H9 (cell line): ENCODE measurements around the gene PARP12. TPM values are rescaled to one million over a fixed set of nuclear protein-coding genes. Genes with fewer than 3 reads are reported as not detected.

Experiments used
- DNase-seq: peaks from one replicate; pipeline ENCODE4 v3.0.0-alpha.2; 2017
- H2AFZ ChIP-seq: one replicate; pipeline ENCODE4 v1.6.1; 2013; ENCODE audit warnings: mild to moderate bottlenecking, low read length, control low read depth, moderate library complexity
- H2AK5ac ChIP-seq: 2 replicates; pipeline ENCODE4 v1.6.1; 2013; ENCODE audit warnings: low read length, control low read depth, mixed read lengths; ENCODE audit not compliant: insufficient read length
- H2BK120ac ChIP-seq: one replicate; pipeline ENCODE4 v1.6.1; 2013; ENCODE audit warnings: low read depth, mild to moderate bottlenecking, low read length, control low read depth, inconsistent platforms; ENCODE audit not compliant: poor library complexity, severe bottlenecking
- H2BK12ac ChIP-seq: 2 replicates; pipeline ENCODE4 v1.6.1; 2013; ENCODE audit warnings: low read length, control low read depth, mixed read lengths, low read depth; ENCODE audit not compliant: insufficient read length
- H2BK15ac ChIP-seq: 2 replicates; pipeline ENCODE4 v1.6.1; 2013; ENCODE audit warnings: low read depth, low read length, control low read depth
- H2BK20ac ChIP-seq: one replicate; pipeline ENCODE4 v1.6.1; 2013; ENCODE audit warnings: low read depth, mild to moderate bottlenecking, low read length, control low read depth, inconsistent platforms; ENCODE audit not compliant: poor library complexity, severe bottlenecking
- H2BK5ac ChIP-seq: 2 replicates; pipeline ENCODE4 v1.6.1; 2013; ENCODE audit warnings: low read length, control low read depth, mixed read lengths; ENCODE audit not compliant: insufficient read length
- H3K14ac ChIP-seq: 2 replicates; pipeline ENCODE4 v1.6.1; 2013; ENCODE audit warnings: low read length, control low read depth; ENCODE audit not compliant: insufficient read depth
- H3K18ac ChIP-seq: 2 replicates; pipeline ENCODE4 v1.6.1; 2013; ENCODE audit warnings: low read depth, mild to moderate bottlenecking, mixed read lengths, low read length, control low read depth; ENCODE audit not compliant: insufficient read length
- H3K23ac ChIP-seq: 2 replicates; pipeline ENCODE4 v1.6.1; 2013; ENCODE audit warnings: low read length, control low read depth, mixed read lengths, low read depth; ENCODE audit not compliant: insufficient read length
- H3K23me2 ChIP-seq: 2 replicates; pipeline ENCODE4 v1.6.1; 2013; ENCODE audit warnings: low read depth, mild to moderate bottlenecking, mixed read lengths, low read length, control low read depth; ENCODE audit not compliant: insufficient read length, poor library complexity, severe bottlenecking
- H3K27ac ChIP-seq: 2 replicates; pipeline ENCODE4 v1.5.1; 2013; ENCODE audit warnings: low read length, control low read depth, mixed read lengths, low read depth; ENCODE audit not compliant: insufficient read length
- H3K27me3 ChIP-seq: 2 replicates; pipeline ENCODE4 v1.6.1; 2013; ENCODE audit warnings: low read length, control low read depth, inconsistent platforms; ENCODE audit not compliant: insufficient read depth
- H3K4ac ChIP-seq: 2 replicates; pipeline ENCODE4 v1.6.1; 2013; ENCODE audit warnings: low read depth, mild to moderate bottlenecking, control low read depth, inconsistent platforms, low read length, moderate library complexity
- H3K4me1 ChIP-seq: 2 replicates; pipeline ENCODE4 v1.6.1; 2013; ENCODE audit warnings: low read length, control low read depth, inconsistent platforms; ENCODE audit not compliant: insufficient read depth
- H3K4me2 ChIP-seq: 2 replicates; pipeline ENCODE4 v1.6.1; 2013; ENCODE audit warnings: low read length, control low read depth, mixed read lengths; ENCODE audit not compliant: insufficient read length, insufficient read depth
- H3K56ac ChIP-seq: 2 replicates; pipeline ENCODE4 v1.6.1; 2013; ENCODE audit warnings: low read depth, mild to moderate bottlenecking, mixed read lengths, low read length, control low read depth; ENCODE audit not compliant: insufficient read length
- H3K79me1 ChIP-seq: 2 replicates; pipeline ENCODE4 v1.6.1; 2013; ENCODE audit warnings: low read depth, mild to moderate bottlenecking, moderate library complexity, low read length, control low read depth, inconsistent platforms; ENCODE audit not compliant: insufficient read depth, poor library complexity, severe bottlenecking
- H3K79me2 ChIP-seq: 2 replicates; pipeline ENCODE4 v1.6.1; 2013; ENCODE audit warnings: low read length, control low read depth, inconsistent platforms; ENCODE audit not compliant: insufficient read depth
- H3K9ac ChIP-seq: 2 replicates; pipeline ENCODE4 v1.6.1; 2013; ENCODE audit warnings: low read length, control low read depth, mixed read lengths; ENCODE audit not compliant: insufficient read length; ENCODE audit errors: extremely low read depth
- H3K9me3 ChIP-seq: one replicate; pipeline ENCODE4 v1.6.1; 2013; ENCODE audit warnings: low read depth, low read length, inconsistent platforms; ENCODE audit not compliant: control insufficient read depth
- H3T11ph ChIP-seq: one replicate; pipeline ENCODE4 v1.6.1; 2013; ENCODE audit warnings: mild to moderate bottlenecking, low read length, control low read depth, inconsistent platforms
- H4K20me1 ChIP-seq: one replicate; pipeline ENCODE4 v1.6.1; 2013; ENCODE audit not compliant: control insufficient read depth, insufficient read length, insufficient read depth
- H4K5ac ChIP-seq: 2 replicates; pipeline ENCODE4 v1.6.1; 2013; ENCODE audit warnings: low read depth, mild to moderate bottlenecking, mixed read lengths, low read length, control low read depth; ENCODE audit not compliant: insufficient read length
- H4K8ac ChIP-seq: replicated peaks from 2 replicates; pipeline ENCODE4 v1.6.1; 2013; ENCODE audit warnings: low read length, control low read depth, mixed read lengths, low read depth; ENCODE audit not compliant: insufficient read length
- H4K91ac ChIP-seq: 2 replicates; pipeline ENCODE4 v1.6.1; 2013; ENCODE audit warnings: low read depth, mild to moderate bottlenecking, moderate library complexity, mixed read lengths, low read length, control low read depth; ENCODE audit not compliant: insufficient read length
- H3K27ac Mint-ChIP-seq, 3 experiments: 2 replicates in 2 of 3; 3 replicates in 1 of 3; pipeline ENCODE4 v1.8.0; 2020 to 2021; ENCODE audit warnings: mixed read lengths in 3 of 3, mild to moderate bottlenecking in 1 of 3, moderate library complexity in 1 of 3
- H3K27me3 Mint-ChIP-seq: 2 replicates; pipeline ENCODE4 v1.8.0; 2021; ENCODE audit warnings: low read depth, mild to moderate bottlenecking, moderate library complexity, mixed read lengths
- H3K36me3 Mint-ChIP-seq, 3 experiments: 2 replicates in 2 of 3; 3 replicates in 1 of 3; pipeline ENCODE4 v1.8.0; 2020 to 2021; ENCODE audit warnings: low read depth in 3 of 3, mixed read lengths in 3 of 3; ENCODE audit not compliant: insufficient read depth in 1 of 3
- H3K4me1 Mint-ChIP-seq, 2 experiments: 2 replicates each; pipeline ENCODE4 v1.8.0; 2020; ENCODE audit warnings: mixed read lengths in 2 of 2
- H3K4me3 Mint-ChIP-seq, 2 experiments: 2 replicates in 1 of 2; 3 replicates in 1 of 2; pipeline ENCODE4 v1.8.0; 2020 to 2021; ENCODE audit warnings: mild to moderate bottlenecking in 2 of 2, mixed read lengths in 2 of 2, moderate library complexity in 1 of 2
- H3K9me3 Mint-ChIP-seq, 2 experiments: 2 replicates in 1 of 2; 3 replicates in 1 of 2; pipeline ENCODE4 v1.8.0; 2020; ENCODE audit warnings: mild to moderate bottlenecking in 2 of 2, mixed read lengths in 2 of 2, moderate library complexity in 1 of 2
- CTCF ChIP-seq: fragments of 200-600 bp; sonication (generic); conservative IDR thresholded peaks from 3 replicates; pipeline ENCODE4 v1.8.0; 2021; ENCODE audit warnings: antibody characterized with exemption, mild to moderate bottlenecking
- WGBS: extraction: QIAGEN DNeasy Blood & Tissue Kit; methylation state at CpG from one replicate; pipeline ENCODE4 v1.1.7; 2013; ENCODE audit warnings: missing lambda C conversion rate, low lambda C conversion rate, mixed read lengths; ENCODE audit not compliant: insufficient read length; ENCODE audit errors: extremely low coverage; 5-methylcytosine and 5-hydroxymethylcytosine counted together
- total RNA-seq: library from RNA; stranded (reverse); gene quantifications from 2 replicates; pipeline ENCODE4 v1.2.1, GENCODE V29; 2021

Gene PARP12
- total RNA-seq, 1 experiment from 2014 or later, result 11.8 TPM

DNA sequence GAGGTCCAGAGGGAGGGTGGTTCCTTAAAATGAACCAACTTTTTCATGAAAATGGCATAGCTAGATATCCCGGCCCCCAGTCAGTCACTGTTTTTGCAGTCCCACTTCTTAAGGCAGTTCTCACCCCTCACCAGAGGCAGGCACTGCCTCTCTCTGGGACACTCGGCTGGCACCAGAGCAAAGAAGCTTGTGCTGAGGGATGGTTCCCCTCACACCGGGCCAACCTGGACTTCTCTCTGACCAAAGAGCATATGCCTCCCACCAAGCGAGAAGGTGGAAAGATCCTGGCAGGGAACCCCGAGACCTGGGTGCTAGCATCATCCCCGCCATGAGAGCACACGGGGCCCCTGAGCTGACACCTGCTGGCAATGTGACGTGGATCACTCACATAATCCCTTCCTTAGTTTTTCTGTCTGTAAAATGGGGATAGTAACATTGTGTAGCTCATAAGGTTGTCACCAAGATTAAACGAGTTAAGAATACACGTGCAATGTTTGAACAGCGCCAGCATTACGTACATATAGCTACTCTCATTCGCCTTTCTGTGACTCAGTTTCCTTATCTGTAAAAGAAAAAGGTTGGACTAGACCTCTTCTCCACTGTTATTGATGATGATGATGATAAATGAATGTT lies 88.5 kb downstream of the PARP12 start:
- no peak overlapping the region for H2BK12ac ChIP-seq
- no peak for DNase-seq
- no peaks in the 10 kb centered on the region for H4K20me1 ChIP-seq
- no peak overlapping the region for H2AFZ ChIP-seq
- H3K14ac ChIP-seq, result no peak overlapping the region
- Mint-ChIP-seq H3K27me3 (peaks cover 6% of the 10 kb centered on the region), H3K27ac (peak overlapping the region in 1 of 3 experiments; percentile 16; a peak in 1 of 7 replicates), H3K4me3 (no peak overlapping the region), H3K36me3 (no peaks in the 10 kb centered on the region), H3K9me3 (no peaks in the 10 kb centered on the region), H3K4me1 (peaks cover 68 to 73% of the 10 kb centered on the region in 2 experiments)
- H3K4me2 ChIP-seq, result no peak overlapping the region
- no peak overlapping the region for H2AK5ac ChIP-seq
- no peak overlapping the region for H3K9ac ChIP-seq
- TF ChIP-seq CTCF, result no peak
- no peaks in the 10 kb centered on the region for H3K79me1 ChIP-seq
- H4K5ac ChIP-seq, result no peak overlapping the region
- no peaks in the 10 kb centered on the region for H3K79me2 ChIP-seq
- no peak overlapping the region for H3T11ph ChIP-seq
- H2BK5ac ChIP-seq, result no peak overlapping the region
- H4K8ac ChIP-seq, result no peak overlapping the region
- H3K23me2 ChIP-seq, result no peaks in the 10 kb centered on the region
- H3K56ac ChIP-seq, result no peak overlapping the region
- H4K91ac ChIP-seq, result no peak overlapping the region
- H3K18ac ChIP-seq, result no peak overlapping the region
- H3K4me1 ChIP-seq, result no peaks in the 10 kb centered on the region; the same call in 1 of the 2 replicates
- H3K23ac ChIP-seq, result no peak overlapping the region
- WGBS, result no CpG with 5 or more reads among the region's 13 CpGs
- H2BK120ac ChIP-seq, result no peak overlapping the region
- no peak overlapping the region for H3K27ac ChIP-seq
- no peak overlapping the region for H3K4ac ChIP-seq
- no peak overlapping the region for H2BK20ac ChIP-seq
- H2BK15ac ChIP-seq, result no peak overlapping the region
- no peaks in the 10 kb centered on the region for H3K27me3 ChIP-seq
- H3K9me3 ChIP-seq, result no peaks in the 10 kb centered on the region

Other genes starting within 250 kb of the PARP12 start
- 0.39 and 1.4 TPM in 2 replicates for gene TBXAS1, start 233.7 kb downstream of the PARP12 start, total RNA-seq
- 6.6 and 7.0 TPM in 2 replicates for gene KDM7A, start 114.0 kb upstream of the PARP12 start, total RNA-seq